ENCODE results near the gene PCAT7.
A peak's percentile ranks its signal among the peaks of the same experiment; 100 is the strongest.
"Not testable (repeated sequence)": the region's sequence is repeated elsewhere in the genome, so short reads cannot be mapped to it uniquely, and the experiment has no call there.

PCAT7 gene

DNA sequence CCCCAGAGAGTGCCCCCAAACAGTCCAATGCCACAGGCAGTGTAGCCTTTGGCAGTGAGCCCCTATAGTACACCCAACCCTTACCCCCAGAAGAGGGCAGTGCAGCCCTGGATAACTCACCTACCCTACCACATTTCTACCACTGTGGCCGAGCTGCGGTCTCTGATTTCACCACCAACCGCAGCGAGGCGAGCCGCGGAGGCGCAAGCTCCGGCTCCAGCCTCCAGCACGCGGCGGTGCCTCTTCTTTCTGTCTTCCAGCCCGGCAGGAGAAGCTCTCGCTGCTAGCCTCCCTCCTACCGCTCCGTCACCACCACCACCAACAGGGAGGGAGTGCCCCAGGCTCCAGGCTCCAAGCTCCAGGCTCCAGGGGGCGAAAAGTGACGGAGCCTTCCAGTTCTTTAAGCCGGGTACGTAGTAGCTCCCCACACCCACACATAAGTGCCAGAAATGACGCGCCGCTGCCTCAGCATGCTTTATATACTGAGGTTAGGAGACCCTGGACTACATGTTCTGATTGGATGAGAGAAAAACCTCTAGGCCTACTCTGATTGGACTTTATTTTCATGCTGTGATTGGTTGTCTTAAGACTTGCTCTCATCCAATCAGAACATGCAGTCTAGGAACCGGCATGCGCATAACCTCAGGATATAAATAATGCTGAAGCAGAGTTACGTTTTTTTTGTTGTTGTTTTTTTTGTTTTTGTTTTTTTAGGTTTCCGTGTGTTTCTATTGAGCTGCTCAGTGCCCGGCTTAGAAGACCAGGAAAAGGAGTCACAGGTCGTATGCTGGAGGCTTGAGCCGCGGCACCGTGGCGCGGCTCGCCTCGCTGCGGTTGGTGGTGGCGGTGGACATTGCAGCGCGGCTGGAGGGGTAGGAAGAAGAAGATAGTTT, at the start of gene PCAT7:
Gene PCAT7 (plus strand): TSS at position 645 of the 893 bp plus-strand sequence.
- DNase-seq (ENCODE audit: low read depth), result peak; percentile 38

DNA sequence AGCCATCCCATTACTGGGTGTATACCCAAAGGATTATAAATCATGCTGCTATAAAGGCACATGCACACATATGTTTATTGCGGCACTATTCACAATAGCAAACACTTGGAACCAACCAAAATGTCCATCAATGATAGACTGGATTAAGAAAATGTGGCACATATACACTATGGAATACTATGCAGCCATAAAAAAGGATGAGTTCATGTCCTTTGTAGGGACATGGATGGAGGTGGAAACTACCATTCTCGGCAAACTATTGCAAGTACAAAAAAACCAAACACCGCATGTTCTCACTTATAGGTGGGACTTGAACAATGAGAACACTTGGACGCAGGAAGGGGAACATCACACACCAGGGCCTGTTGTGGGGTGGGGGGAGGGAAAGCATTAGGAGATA, 48.5 kb upstream of the PCAT7 start:
- not testable (repeated sequence) for DNase-seq (ENCODE audit: low read depth)

DNA sequence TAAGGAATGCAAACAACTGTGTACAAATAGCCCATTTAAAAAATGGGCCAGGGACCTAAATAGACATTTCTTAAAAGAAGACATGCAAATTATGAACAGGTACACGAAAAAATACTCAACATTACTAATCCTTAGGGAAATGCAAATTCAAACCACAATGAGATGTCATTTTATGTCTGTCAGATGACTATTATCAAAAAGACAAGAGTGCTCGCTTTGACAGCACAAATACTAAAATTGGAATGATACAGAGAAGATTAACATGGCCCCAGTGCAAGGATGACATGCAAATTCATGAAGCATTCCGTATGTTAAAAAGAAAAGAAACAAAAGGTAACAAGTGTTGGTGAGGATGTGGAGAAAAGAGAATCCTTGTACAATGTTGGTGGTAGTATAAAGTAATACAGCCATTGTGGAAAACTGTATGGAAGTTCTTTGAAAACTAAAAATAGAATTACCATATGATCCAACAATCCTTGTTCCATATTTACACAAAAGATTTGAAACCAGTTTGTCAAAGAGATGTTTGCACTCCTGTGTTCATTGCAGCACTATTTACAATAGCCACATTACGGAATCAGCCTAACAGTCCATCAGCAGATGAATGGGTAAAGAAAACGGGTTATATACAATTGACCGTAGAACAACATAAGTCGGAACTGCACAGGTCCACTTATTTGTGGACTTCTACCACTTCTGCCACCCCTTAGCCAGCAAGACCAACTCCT, 47.2 kb upstream of the PCAT7 start:
- no peak for DNase-seq (ENCODE audit: low read depth)

DNA sequence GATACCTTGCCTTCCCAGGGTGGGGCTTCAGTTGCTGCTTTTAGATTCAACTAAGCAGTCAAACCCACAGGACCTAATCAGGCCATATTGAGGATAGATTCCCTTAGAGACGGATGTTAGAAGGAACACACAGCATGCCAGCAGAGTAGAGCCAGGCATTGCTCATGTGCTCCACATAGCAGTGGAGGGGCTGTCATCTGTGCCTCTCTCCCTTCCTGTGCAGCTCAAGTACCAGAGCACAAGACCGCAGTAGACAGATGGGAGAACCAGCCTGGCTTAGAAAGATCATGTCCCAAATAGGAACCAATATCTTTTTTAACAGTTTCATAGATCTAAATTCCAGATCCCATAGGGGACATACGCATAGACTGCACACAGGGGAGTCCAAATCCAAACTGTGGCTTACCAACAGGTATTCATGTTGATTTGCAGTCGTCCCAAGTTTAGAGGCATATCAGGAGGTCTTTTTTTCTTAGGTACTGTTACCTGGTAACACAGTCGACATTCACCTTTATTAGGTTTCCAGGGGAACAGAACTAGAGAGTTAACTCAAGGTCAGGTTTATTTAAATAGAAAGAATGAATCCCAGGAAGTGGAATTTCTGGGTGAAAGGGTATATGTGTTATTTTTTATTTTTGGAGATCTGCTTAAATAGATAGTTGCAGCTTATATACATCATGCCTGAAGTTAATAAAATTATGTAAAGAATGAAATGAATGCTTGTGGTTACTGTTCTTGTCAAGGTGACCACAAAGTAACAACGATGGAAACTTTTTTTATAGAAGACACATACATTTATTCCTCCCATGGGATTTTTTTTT, 43.5 kb upstream of the PCAT7 start:
- DNase-seq (ENCODE audit: low read depth), result no peak

DNA sequence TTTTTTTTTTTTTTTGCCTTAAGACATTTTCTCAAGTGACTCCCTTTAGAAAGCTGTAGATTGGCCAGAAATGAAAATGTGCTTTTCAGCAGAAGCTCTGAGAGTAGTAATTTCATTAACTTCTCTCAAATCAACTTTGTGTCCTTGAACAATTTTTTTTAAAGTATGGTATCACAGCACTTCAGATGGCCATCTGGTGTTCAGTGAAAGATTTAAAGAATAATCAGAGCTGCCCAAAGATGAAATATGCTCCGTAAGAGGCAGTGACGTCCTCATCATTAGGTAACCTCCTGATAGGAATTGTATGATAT, 43.0 kb upstream of the PCAT7 start:
- no peak for DNase-seq (ENCODE audit: low read depth)

DNA sequence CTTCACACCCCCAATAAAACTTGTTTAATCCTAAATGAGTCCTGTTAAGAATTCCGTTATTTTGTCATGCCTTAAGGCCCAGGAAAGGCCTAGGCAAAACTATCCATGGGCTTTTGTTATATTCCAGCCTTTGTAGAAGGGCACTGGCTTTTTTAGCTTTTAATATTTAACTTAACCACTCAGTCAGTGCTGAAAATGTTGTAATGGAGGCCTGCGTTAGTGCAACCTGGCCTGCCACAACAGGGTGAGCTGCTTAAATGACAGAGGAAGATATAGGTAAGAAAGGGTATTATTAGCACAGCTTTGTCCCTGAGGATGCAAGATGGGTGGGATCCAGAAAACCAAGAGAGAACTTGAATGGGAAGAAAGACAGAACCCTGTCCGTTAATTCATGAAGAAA, 40.2 kb upstream of the PCAT7 start:
- DNase-seq (ENCODE audit: low read depth), result no peak

DNA sequence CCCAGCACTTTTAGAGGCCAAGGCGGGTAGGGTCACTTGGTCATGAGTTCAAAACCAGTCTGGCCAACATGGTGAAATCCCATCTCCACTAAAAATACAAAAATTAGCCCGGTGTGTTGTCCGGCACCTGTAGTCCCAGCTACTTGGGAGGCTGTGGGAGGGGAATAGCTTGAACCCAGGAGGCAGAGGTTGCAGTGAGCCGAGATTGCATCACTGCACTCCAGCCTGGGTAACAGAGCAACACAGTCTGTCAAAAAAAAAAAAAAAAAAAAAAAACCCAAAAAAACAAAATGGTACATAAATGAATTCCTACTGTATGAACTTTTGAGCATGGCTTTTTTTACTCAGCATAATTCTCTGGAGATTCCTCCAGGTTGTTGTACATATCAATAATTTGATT, 37.6 kb upstream of the PCAT7 start:
- DNase-seq (ENCODE audit: low read depth), result no peak

DNA sequence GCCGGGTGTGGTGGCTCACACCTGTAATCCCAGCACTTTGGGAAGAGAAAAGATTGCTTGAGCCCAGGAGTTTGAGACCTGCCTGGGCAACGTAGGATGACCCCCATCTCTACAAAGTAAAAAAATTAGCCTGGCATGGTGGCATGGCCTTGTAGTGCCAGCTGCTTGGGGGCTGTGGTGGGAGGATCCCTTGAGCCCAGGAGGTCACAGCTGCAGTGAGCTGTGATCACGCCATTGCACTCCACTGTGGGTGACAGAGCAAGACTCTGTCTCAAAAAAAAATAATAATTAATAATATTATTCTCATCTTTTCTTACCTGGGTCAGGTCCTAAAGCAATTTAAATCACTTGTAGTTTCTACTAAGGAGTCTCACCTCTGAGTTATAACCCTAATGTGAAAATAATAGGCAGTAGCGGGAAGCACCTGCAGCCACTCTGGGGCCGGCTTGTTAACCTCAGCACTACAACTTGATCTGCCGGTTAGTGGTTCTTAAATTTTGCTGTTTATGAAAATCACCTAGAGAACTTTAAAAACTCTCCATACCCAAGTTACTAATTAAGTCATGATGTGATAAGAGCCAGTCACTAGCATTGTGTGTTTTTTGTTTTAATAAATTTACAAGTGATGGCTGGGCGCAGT, 29.4 kb upstream of the PCAT7 start:
- no peak for DNase-seq (ENCODE audit: low read depth)

DNA sequence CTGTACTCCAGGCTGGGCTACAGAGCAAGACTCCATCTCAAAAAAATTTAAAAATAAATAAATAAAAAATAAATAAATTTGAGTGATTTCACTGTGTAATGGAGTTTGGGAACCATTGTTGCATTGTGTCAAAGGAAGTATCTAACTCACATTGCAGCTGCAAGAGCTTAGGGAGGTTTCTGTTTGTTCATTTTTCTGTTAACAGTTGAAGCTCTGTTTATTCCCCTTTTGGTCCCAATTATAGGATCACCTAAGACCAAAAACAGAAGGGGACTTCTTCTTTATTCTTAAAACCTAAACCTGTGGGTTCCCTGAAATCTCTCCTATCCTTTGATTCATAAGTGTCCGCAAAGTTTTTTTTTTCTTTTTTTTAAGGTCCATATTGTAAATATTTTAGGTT, 28.6 kb upstream of the PCAT7 start:
- DNase-seq (ENCODE audit: low read depth), result no peak

DNA sequence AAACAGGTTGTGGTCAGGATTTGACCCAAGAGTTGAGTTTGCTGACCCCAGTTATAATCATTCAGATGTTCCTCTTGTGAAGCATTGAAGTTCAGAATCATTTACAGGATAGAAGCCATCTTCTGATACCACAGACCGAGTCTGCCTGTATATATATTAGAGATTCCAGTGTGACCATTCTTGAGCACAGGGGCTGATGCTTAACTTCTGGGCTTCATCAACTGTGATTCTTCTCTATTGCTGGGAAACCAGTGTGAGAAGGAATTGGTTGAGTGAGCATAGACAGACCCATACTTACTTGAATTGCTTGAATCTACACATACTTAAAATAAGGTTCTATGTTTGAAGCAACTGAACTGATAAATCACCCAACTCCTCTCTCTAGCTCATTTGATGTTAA, 27.9 kb upstream of the PCAT7 start:
- DNase-seq (ENCODE audit: low read depth), result no peak

DNA sequence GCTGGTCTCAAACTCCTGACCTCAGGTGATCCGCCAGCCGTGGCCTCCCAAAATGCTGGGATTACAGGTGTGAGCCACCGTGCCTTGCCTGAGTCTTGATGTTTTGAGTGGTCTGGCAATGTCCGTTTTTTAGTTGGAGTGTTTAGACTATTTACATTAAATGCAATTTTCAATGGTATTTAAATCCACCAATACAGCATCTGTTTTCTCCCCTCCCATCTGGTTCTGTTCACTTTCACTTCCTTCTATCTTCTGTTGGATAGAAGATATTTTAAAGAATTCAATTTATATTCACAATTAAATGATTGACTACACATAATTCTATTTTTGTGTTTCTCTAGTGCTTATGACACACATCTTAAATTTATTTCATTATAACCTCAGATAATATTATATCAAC, 26.0 kb upstream of the PCAT7 start:
- DNase-seq (ENCODE audit: low read depth), result no peak

DNA sequence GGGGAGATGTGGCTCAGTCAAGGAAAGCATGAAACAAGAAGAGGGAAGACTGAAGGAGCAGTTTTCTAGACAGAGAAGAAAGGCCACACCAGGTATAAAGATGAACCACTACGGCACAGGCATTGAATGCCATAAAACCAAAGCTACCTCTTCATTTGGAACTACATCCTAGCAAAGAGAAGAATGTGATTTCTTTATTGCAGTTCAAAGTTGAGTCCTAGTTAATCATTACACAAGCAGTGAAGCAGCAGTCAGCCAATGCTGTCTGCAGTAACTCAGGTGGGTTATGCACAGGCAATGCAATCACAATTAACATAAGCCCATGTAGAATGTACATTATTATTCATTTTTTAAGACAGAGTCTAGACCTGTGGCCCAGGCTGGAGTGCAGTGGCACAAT, 21.7 kb upstream of the PCAT7 start:
- DNase-seq (ENCODE audit: low read depth), result no peak

DNA sequence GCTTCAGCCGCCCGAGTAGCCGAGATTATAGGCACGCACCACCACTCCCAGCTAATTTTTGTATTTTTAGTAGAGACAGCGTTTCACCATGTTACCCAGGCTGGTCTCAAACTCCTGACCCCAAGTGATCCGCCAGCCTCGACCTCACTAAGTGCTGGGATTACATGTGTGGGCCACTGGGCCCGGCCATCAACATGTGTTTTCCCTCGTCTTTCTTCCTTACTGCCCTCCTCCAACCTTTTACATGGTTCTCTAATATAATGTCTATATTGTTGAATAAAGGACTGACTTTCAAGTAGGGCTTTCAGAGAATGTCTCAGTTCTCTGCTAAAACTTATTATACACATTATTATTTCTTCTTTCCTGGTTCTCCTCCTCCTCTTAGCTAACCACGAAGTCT, 21.3 kb upstream of the PCAT7 start:
- no peak for DNase-seq (ENCODE audit: low read depth)

DNA sequence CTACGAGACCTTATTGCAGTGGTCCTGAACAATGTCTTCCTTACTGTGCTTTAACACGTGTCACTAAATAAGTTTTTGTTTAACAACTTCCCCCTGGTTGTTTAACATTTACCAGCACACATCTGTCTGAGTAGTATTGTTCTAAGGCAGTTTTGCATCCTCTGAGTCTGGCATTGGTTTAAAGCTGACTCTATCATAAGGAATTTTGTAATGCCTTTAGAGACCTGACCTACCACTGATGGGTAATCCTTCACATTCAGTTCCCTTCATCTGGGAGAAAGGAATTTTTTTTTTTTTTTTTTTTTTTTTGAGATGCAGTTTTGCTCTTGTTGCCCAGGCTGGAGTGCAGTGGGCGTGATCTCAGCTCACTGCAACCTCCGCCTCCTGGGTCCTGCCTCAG, 20.0 kb upstream of the PCAT7 start:
- no peak for DNase-seq (ENCODE audit: low read depth)

DNA sequence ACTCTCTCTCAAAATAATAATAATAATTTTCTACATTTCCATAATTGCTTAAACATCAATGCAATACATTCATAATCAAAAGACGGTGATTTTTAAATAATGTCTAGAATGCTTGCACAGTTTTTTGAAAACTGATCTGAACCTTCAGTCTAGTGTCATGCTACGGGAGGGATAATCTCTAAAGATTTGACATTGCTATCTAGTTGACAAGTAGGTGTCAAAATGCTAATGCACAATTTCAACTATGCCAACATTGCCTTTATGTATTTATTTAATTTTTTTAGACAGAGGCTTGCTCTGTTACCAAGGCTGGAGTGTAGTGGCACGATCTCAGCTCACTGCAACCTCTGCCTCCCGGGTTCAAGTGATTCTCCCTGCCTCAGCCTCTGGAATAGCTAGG, 16.0 kb upstream of the PCAT7 start:
- DNase-seq (ENCODE audit: low read depth), result no peak

DNA sequence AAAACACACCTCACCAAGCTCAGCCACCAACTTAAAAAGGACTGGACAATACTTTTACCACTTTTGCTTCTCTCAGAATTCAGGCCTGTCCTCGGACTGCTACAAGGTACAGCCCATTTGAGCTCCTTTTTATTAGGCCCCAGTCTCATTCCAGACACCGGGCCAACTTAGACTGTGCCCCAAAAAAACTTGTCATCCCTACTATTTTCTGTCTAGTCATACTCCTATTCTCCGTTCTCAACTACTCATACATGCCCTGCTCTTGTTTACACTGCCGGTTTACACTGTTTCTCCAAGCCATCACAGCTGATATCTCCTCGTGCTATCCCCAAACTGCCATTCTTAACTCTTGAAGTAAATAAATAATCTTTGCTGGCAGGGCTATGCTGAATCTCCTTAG, 10.5 kb upstream of the PCAT7 start:
- not testable (repeated sequence) for DNase-seq (ENCODE audit: low read depth)

DNA sequence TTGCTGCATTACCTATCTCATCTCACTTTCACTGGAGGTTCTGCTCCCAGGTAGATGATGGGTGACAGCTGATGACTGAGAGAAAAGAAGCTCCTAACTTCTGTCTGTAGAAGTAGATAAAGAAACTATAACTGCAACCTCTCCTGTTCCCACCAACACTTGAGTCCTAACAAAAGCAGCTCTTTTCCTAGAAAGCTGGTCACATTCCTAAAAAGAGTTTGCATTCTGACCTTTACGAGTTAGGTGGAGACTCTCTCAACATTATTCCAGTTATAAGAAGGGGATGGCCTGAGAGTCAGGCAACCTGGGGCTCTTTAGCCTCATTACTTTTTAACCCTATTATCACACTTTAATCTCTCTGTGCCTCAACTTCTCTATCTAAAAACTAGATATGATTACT, 8.9 kb upstream of the PCAT7 start:
- DNase-seq (ENCODE audit: low read depth), result no peak

DNA sequence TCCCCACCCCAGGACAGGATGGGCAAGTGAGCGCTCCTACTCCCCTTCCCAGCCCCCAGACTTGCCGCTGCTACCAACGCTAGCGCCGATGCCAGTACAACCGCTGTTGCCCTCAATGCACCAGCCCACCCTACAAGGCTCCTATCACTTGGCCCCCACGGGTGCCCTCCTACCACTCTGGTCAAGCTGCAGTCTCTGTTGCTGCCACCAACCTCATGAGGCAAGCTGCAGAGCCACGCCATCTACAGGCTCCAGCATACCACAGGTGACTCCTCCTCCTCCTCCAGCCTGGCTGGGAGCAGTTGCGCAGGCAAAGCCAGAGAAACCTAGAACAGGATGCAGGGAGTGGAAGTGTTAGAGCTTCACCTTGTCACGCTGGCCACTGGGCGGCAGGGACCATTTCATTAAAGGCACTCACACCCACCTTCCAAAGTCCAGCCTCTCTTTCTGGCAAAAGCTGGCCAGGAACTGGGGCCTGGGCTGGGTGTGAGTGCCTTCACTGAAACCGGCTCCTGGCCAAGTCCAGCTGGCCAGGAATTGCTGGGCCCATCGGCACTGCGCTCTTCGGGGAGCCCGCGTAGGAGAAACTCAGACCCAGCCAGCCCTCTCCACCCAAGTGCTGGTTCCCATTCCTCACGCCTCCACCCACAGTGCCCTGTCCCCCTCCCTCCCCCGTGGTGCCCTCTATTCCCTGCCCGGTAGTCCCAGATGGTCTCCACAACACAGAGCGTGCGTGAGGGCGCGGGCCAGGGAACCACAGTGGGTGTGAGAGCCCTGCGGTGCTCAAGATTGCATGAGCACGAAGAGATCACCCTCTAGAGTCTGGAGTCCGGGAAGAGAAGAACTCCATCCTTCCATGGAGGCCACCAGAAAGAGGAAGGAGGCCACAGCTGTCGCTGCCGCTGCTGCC, 1.6 kb upstream of the PCAT7 start:
- DNase-seq (ENCODE audit: low read depth), result no peak

DNA sequence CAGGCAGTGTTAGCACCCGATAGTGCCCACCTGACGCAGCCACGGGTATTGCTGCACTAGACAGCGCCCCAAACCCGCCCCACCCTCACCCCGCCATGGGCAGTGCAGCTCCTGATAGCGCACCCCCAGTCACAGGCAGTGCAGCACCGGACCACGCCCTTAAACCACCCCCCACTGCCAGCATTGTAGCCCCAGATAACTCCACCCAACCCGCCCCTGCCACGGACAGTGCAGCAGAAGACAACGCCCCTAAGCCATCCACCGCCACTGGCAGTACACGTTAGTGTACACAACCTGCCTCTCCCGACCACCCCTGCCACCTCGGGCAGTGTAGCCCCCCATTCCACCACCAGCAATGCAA, 825 bp upstream of the PCAT7 start:
- no peak for DNase-seq (ENCODE audit: low read depth)

DNA sequence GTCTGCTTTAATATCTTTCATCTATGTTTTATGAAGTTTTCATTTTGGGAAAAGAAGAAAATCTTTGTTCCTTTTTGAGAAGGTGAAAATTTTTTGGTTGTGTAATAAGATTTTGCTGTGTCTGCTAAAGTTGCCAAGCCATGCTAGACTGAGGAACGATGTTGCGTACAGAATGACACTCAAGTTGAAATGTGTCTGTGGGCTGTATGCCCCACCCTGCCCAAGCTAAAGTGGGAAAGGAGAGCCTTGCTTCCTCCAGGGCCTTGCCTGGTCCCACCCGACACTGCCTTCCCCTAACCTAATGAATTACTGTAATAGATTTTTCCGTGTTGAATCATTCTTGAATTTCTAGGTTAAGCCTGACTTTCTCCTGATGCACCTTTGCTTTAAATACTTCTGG, 2.5 kb downstream of the PCAT7 start:
- DNase-seq (ENCODE audit: low read depth), result no peak

DNA sequence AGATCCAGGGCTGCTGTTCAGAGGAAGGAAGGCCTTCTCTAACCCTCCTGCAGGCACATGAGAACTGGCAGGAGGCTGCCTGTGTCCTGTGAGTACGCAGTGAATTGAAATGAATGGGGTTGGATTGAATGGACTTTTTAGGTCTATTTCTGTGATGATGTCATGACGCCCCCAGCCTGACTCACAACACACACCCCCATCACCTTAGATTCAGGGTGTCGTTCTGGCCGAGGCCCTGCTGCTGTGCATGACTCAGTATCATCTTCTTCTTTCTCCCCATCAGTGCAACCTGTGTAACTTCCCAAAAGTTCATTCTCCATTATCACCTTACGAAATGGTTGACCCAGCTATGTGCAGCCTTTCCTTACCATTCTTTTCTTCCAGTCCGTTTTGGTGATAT, 5.4 kb downstream of the PCAT7 start:
- no peak for DNase-seq (ENCODE audit: low read depth)
